Heart left ventricle (tissue), 16 donors: ENCODE data around the gene TRIM38. TPM values are rescaled to one million over a fixed set of nuclear protein-coding genes. Genes with fewer than 3 reads are reported as not detected.

ENCODE experiments used
- ATAC-seq, 4 donors: fragments of 200-7000 bp; cut with Tn5 transposase; one replicate each; pipeline ENCODE4 v1.9.1; 2020 to 2022; ENCODE audit warnings: moderate library complexity in 4 of 4, mild to moderate bottlenecking in 3 of 4, moderate number of reproducible peaks in 1 of 4
- DNase-seq, 5 donors: peaks; one replicate each; pipeline ENCODE4 v3.0.0-alpha.2; 2020
- H3K27ac ChIP-seq, 12 donors: fragments of 200-600 bp; sonication (generic) in 4 of 12; one replicate each; pipeline versions ENCODE4 v1.5.0 to v1.8.0; 2016 to 2022; ENCODE audit warnings: mild to moderate bottlenecking in 2 of 12
- H3K27me3 ChIP-seq, 9 donors: fragments of 200-600 bp; sonication (generic) in 2 of 9; one replicate each; pipeline versions ENCODE4 v1.5.1 to v1.8.0; 2016 to 2022; ENCODE audit warnings: mild to moderate bottlenecking in 3 of 9
- H3K36me3 ChIP-seq, 9 donors: fragments of 200-600 bp; sonication (generic) in 2 of 9; one replicate each; pipeline versions ENCODE4 v1.5.0 to v1.8.0; 2018 to 2022; ENCODE audit warnings: mild to moderate bottlenecking in 2 of 9
- H3K4me1 ChIP-seq, 12 donors: fragments of 200-600 bp; sonication (generic) in 4 of 12; one replicate each; pipeline versions ENCODE4 v1.5.0 to v1.8.0; 2016 to 2022; ENCODE audit warnings: mild to moderate bottlenecking in 3 of 12
- H3K4me3 ChIP-seq, 12 donors: fragments of 200-600 bp; sonication (generic) in 4 of 12; one replicate each; pipeline versions ENCODE4 v1.5.0 to v1.8.0; 2017 to 2022; ENCODE audit warnings: mild to moderate bottlenecking in 9 of 12, moderate library complexity in 4 of 12
- H3K9me3 ChIP-seq, 12 donors: fragments of 200-600 bp; sonication (generic) in 4 of 12; one replicate each; pipeline versions ENCODE4 v1.5.0 to v1.8.0; 2016 to 2022; ENCODE audit warnings: mild to moderate bottlenecking in 1 of 12
- POLR2A ChIP-seq, 2 donors: fragments of 450-650 bp; IDR thresholded peaks; one replicate each; pipeline ENCODE4 v1.6.1; 2017; ENCODE audit warnings: antibody characterized with exemption in 2 of 2, mild to moderate bottlenecking in 2 of 2, moderate library complexity in 2 of 2
- WGBS, 4 donors: extraction: QIAGEN DNeasy Blood & Tissue Kit in 2 of 4; methylation state at CpG; one replicate each; pipeline versions ENCODE4 v1.1.5 to v1.1.7; 2013 to 2018; 5-methylcytosine and 5-hydroxymethylcytosine counted together
- intact Hi-C, 10 donors: fragments of 100-400 bp; cut with DNase I; formaldehyde crosslinking; loops; one replicate each; pipeline versions ENCODE4 v1.11.1 to v1.14.2; 2022
- polyA plus RNA-seq, 2 donors: library from polyadenylated mRNA; stranded (reverse); fragments of 200-250 nt; gene quantifications; one replicate each; pipeline ENCODE4 v1.2.3, GENCODE V29; 2013
- total RNA-seq, 9 donors: library from RNA; depleted of rRNA in 2 of 9; stranded (reverse); fragments of >200 nt in 2 of 9; fragmentation: NEBNext Ultra II Directional in 3 of 9; extraction: Animal tissue kit (Norgen Biotek cat#: 25700) in 3 of 9; gene quantifications; one replicate each; pipeline versions ENCODE4 v1.1.0 to v1.2.4, GENCODE V29; 2016 to 2023
- TF ChIP-seq, protein P1 (sequence below), 12 donors: fragments of 200-600 bp; sonication (generic) in 4 of 12; IDR thresholded peaks; one replicate each; pipeline versions ENCODE4 v1.5.0 to v1.8.0; 2018 to 2022; ENCODE audit warnings: antibody characterized with exemption in 12 of 12, mild to moderate bottlenecking in 5 of 12
- donor health status: ischemic (EF 13 %, LVEDD 7.1; RV severe dilation, severe dysfunction).
- donor health status: healthy with polysubstance abuse.
- donor health status: DM: no; HTN: yes; CAD: no.
- donor health status: DM: no; HTN: no; CAD: no.
- donor health status: ischemic (EF 25% LVEDD 6.9; RV normal size, moderate dysfunction).
- donor health status: ischemic (EF 25% LVEDD 5.7; RV mildly dilated, moderate dysfunction).
- donor health status: healthy.
- donor health status: DM: yes; HTN: yes; CAD: no.
- donor health status: ischemic (EF 35%, LVEDD 5.7; RV mildly dilated, moderate dysfunction).
- donor health status: nonischemic (EF 11% LVEDD 7.7; RV severe dilation, severe dysfunction).
- donor health status: DM: yes; HTN: yes; CAD: no.
- donor health status: PGD.
- donor health status: ischemic (EF 29% LVEDD 5.4; RV normal size, mild dysfunction).
- donor health status: nonischemic (EF 23%, LVEDD 6.1; RV moderate dilation, normal function).

The TRIM38 gene
- total and polyA plus RNA-seq, 11 donors = 1.5 to 8.4 (median 2.3) TPM

DNA sequence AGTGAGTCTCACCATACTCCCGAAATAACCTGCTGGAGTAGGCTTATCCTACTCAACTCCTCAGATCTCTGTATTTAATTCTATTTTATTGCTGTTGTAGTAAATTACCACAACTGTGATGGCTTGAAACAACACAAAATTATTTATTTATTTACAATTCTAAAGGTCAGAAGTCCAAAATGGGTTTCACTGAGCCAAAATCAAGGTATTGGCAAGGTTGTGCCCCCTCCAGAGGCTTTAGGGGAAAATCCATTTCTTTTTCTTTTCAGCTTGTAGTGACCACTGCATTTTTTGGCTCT is 31.2 kb upstream of the TRIM38 start:
- 33 to 65% (median 39%) methylated on average over 1 of the region's 1 CpG for WGBS, 4 donors
- Histone ChIP-seq H3K27me3 (peaks cover 0 to 3% (median 0%) of the 10 kb centered on the region in 9 donors), H3K36me3 (no peaks in the 10 kb centered on the region), H3K4me3 (no peak overlapping the region), H3K27ac (no peak overlapping the region), H3K9me3 (no peaks in the 10 kb centered on the region), H3K4me1 (peaks cover 0 to 10% (median 0%) of the 10 kb centered on the region in 12 donors)
- no peak for TF ChIP-seq POLR2A (IDR thresholded peaks at IDR 0.05)
- TF ChIP-seq, protein P1, sequence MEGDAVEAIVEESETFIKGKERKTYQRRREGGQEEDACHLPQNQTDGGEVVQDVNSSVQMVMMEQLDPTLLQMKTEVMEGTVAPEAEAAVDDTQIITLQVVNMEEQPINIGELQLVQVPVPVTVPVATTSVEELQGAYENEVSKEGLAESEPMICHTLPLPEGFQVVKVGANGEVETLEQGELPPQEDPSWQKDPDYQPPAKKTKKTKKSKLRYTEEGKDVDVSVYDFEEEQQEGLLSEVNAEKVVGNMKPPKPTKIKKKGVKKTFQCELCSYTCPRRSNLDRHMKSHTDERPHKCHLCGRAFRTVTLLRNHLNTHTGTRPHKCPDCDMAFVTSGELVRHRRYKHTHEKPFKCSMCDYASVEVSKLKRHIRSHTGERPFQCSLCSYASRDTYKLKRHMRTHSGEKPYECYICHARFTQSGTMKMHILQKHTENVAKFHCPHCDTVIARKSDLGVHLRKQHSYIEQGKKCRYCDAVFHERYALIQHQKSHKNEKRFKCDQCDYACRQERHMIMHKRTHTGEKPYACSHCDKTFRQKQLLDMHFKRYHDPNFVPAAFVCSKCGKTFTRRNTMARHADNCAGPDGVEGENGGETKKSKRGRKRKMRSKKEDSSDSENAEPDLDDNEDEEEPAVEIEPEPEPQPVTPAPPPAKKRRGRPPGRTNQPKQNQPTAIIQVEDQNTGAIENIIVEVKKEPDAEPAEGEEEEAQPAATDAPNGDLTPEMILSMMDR (IDR thresholded peaks at IDR 0.05) = no peak
- ATAC-seq = no peak
- DNase-seq = no peak
- intact Hi-C loops = no loop called here

DNA sequence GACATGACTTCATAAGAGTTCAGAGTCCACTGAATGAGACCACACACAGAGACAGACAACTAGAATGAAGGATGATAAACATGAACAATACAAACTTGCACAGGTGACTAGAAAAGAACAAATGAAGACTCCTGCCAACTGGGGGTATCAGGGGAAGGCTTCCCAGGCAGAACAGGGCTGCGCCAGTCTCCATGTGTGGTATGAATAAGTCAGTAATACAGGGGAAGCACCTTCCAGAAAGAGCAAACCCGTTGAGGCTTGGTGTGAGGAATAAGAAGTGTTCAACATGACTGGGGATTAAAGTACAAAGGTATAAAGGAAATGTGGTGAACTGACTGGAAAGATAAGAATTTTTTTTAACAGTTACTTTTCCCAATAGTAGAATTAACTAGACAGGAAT is 28.4 kb upstream of the TRIM38 start:
- no peaks in the 10 kb centered on the region for H3K4me1 ChIP-seq
- ATAC-seq (no peak), DNase-seq (no peak)
- TF ChIP-seq POLR2A (IDR thresholded peaks at IDR 0.05) = no peak
- TF ChIP-seq, protein P1 (IDR thresholded peaks at IDR 0.05) = no peak
- H3K27ac ChIP-seq = no peak overlapping the region
- H3K36me3 ChIP-seq = no peaks in the 10 kb centered on the region
- H3K4me3 ChIP-seq = no peak overlapping the region
- intact Hi-C loops = no loop called here
- no peaks in the 10 kb centered on the region for H3K9me3 ChIP-seq
- H3K27me3 ChIP-seq = peaks cover 0 to 3% (median 0%) of the 10 kb centered on the region in 9 donors
- 75 to 86% (median 81%) methylated on average over 2 of the region's 2 CpGs for WGBS, 4 donors

DNA sequence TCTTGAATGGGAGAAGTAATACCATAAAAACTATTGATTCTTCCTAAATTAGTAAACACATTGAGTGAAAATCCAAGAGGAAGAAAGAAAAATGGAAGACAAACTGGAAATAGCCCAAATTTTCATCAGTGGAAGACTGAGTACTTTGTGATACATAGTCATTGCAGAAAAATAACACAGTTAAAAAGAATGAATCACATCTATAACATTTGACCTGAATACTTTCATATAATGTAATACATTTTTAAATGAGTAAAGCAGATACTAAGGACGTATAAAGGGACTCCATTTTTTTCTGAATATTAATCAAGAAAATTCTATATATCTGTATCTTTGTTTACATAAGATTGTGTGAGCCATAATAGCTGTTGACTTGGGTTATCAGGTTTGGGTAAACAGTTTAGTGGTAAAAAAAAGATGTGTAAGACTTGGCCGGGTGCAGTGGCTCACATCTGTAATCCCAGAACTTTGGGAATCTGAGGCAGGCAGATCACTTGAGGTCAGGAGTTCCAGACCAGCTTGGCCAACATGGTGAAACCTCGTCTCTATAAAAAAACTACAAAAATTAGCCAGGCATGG is 27.8 kb upstream of the TRIM38 start:
- H3K27ac ChIP-seq = no peak overlapping the region
- H3K4me1 ChIP-seq = no peaks in the 10 kb centered on the region
- intact Hi-C loops = no loop called here
- no peaks in the 10 kb centered on the region for H3K36me3 ChIP-seq
- no peak overlapping the region for H3K4me3 ChIP-seq
- no peak for DNase-seq
- peaks cover 0 to 3% (median 0%) of the 10 kb centered on the region in 9 donors for H3K27me3 ChIP-seq
- H3K9me3 ChIP-seq = no peaks in the 10 kb centered on the region
- WGBS, 4 donors = 66 to 74% (median 69%) methylated on average over 3 of the region's 3 CpGs
- TF ChIP-seq, protein P1 (IDR thresholded peaks at IDR 0.05) = no peak
- no peak for TF ChIP-seq POLR2A (IDR thresholded peaks at IDR 0.05)
- ATAC-seq = no peak

DNA sequence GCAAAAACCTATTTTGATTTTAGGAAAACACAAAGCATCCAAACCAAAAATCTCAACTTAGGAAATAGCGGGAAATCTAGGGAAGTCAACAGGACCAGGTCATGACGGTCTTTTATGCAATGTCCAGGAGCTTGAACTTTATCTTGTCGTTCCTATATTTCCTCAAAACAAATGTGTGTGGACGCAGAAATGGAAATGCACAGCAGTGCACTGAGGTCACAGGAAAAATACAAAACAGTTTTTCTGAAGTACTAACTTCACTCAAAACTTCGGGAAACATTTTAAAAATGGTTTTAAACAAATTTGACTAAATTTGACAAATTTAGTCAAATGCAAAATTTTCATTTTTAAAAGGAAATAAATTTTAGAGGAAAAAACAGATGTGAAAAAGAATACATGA is 26.6 kb upstream of the TRIM38 start:
- Histone ChIP-seq H3K9me3 (no peaks in the 10 kb centered on the region), H3K36me3 (no peaks in the 10 kb centered on the region), H3K4me3 (no peak overlapping the region), H3K4me1 (no peaks in the 10 kb centered on the region), H3K27me3 (peaks cover 0 to 3% (median 0%) of the 10 kb centered on the region in 9 donors), H3K27ac (no peak overlapping the region)
- 80 to 85% (median 85%) methylated on average over 5 of the region's 5 CpGs for WGBS, 4 donors
- no peak for ATAC-seq
- DNase-seq = no peak
- intact Hi-C loops = no loop called here
- TF ChIP-seq, protein P1 (IDR thresholded peaks at IDR 0.05) = no peak
- TF ChIP-seq POLR2A (IDR thresholded peaks at IDR 0.05) = no peak
